Parathyroid adenoma (tissue), 2 donors: ENCODE measurements around the gene SHF.
"Not testable (repeated sequence)": the region's sequence is repeated elsewhere in the genome, so short reads cannot be mapped to it uniquely, and the experiment has no call there.

Source experiments
- H2AFZ ChIP-seq: fragments of 300-600 bp; sonication (generic); one replicate; pipeline ENCODE4 v1.7.0; 2017; ENCODE audit warnings: antibody characterized with exemption, mild to moderate bottlenecking
- H3K27ac ChIP-seq: fragments of 300-600 bp; sonication (generic); one replicate; pipeline ENCODE4 v1.7.0; 2017
- H3K27me3 ChIP-seq: fragments of 300-600 bp; sonication (generic); one replicate; pipeline ENCODE4 v1.7.0; 2017; ENCODE audit warnings: low read length; ENCODE audit not compliant: control insufficient read depth, insufficient read depth
- H3K36me3 ChIP-seq: fragments of 300-600 bp; sonication (generic); one replicate; pipeline ENCODE4 v1.7.0; 2017; ENCODE audit warnings: low read length; ENCODE audit not compliant: control insufficient read depth, insufficient read depth
- H3K4me1 ChIP-seq: fragments of 300-600 bp; sonication (generic); one replicate; pipeline ENCODE4 v1.7.0; 2017; ENCODE audit warnings: control low read depth
- H3K4me2 ChIP-seq: fragments of 300-600 bp; sonication (generic); one replicate; pipeline ENCODE4 v1.7.0; 2017; ENCODE audit warnings: low read length
- H3K4me3 ChIP-seq: fragments of 300-600 bp; sonication (generic); one replicate; pipeline ENCODE4 v1.7.0; 2017; ENCODE audit warnings: low read depth, low read length
- H3K79me2 ChIP-seq: fragments of 300-600 bp; sonication (generic); one replicate; pipeline ENCODE4 v1.7.0; 2017; ENCODE audit warnings: control low read depth
- H3K9ac ChIP-seq: fragments of 300-600 bp; sonication (generic); one replicate; pipeline ENCODE4 v1.7.0; 2017; ENCODE audit warnings: mild to moderate bottlenecking
- H3K9me3 ChIP-seq: fragments of 300-600 bp; sonication (generic); one replicate; pipeline ENCODE4 v1.7.0; 2017; ENCODE audit warnings: low read length; ENCODE audit not compliant: control insufficient read depth
- TF ChIP-seq, protein P1 (sequence below): fragments of 300-600 bp; sonication (generic); IDR thresholded peaks from one replicate; pipeline ENCODE4 v1.7.0; 2017; ENCODE audit warnings: antibody characterized with exemption, mild to moderate bottlenecking
- donor health status: primary hyperparathyroidism.

Gene SHF

DNA sequence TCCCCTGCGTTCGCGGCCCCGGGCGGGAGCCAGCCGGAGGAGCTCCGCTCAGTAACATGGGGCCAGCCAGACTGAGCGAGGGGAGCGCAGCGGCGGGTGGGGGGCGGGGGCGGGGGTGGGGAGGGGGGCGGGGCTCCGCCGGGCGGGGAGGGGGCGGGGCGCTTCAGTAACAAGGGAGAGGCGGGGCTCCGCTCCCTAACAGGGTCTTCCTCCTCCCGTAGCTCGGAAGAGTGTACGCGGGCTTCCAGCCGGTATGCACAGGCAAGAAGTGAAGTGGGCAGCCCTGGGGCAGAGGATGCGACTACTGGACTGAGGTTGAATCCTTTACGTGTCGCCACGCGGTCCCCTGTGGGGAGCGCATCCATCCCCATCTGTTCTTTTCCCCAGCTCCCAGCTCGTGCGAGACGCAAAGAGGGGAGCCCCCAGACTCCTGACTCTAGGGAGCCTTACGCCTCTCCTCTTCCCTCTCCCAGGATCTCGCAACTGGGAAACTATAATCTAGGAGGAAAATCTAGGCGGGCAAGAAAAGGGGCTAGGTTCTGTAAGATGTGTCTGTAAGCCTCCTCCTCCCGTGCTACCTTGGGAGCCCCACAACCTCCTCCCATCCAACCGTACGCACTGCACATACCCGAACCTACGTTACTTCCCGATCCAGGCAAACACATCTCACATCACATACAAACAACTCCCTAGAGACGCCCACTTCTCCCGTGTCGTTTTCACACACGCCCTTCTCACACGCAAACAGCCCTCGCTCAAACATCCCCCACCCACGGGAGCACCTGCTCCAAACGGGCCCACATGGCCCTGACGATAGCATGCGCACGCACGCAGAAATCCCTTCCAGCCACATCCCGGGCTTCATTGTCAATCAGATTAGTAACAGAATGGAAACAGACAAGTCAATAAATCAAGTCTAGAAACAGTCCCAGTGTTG is at the start of gene SHF:
TSS of gene SHF (minus strand) at position 73 of the 937 bp plus-strand sequence. CDS start at position 58, 15 bp downstream.
- H3K9ac ChIP-seq, result no peak within 1 kb of the TSS
- H3K27ac ChIP-seq, result no peak within 1 kb of the TSS
- H2AFZ ChIP-seq, result peak within 1 kb of the TSS; percentile 82
- H3K36me3 ChIP-seq, result no peaks in the 10 kb centered on the region
- no peaks in the 10 kb centered on the region for H3K79me2 ChIP-seq
- H3K9me3 ChIP-seq, result no peaks in the 10 kb centered on the region
- H3K27me3 ChIP-seq, result no peaks in the 10 kb centered on the region
- TF ChIP-seq, protein P1, sequence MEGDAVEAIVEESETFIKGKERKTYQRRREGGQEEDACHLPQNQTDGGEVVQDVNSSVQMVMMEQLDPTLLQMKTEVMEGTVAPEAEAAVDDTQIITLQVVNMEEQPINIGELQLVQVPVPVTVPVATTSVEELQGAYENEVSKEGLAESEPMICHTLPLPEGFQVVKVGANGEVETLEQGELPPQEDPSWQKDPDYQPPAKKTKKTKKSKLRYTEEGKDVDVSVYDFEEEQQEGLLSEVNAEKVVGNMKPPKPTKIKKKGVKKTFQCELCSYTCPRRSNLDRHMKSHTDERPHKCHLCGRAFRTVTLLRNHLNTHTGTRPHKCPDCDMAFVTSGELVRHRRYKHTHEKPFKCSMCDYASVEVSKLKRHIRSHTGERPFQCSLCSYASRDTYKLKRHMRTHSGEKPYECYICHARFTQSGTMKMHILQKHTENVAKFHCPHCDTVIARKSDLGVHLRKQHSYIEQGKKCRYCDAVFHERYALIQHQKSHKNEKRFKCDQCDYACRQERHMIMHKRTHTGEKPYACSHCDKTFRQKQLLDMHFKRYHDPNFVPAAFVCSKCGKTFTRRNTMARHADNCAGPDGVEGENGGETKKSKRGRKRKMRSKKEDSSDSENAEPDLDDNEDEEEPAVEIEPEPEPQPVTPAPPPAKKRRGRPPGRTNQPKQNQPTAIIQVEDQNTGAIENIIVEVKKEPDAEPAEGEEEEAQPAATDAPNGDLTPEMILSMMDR, result no peak
- H3K4me1 ChIP-seq, result peaks cover 2% of the 10 kb centered on the region
- peak within 1 kb of the TSS; percentile 42 for H3K4me3 ChIP-seq
- peak within 1 kb of the TSS; percentile 89 for H3K4me2 ChIP-seq

GRCh38 chr15:45236806-45237205 is 49.0 kb upstream of the SHF start:
- H3K79me2 ChIP-seq, H3K27me3 ChIP-seq, H3K4me1 ChIP-seq, H3K9me3 ChIP-seq, H3K36me3 ChIP-seq, H3K9ac ChIP-seq: not testable (repeated sequence)
- H3K4me2 ChIP-seq, result peak overlapping the region; percentile 25
- H3K27ac ChIP-seq, result peak overlapping the region; percentile 65
- peak overlapping the region; percentile 34 for H2AFZ ChIP-seq
- H3K4me3 ChIP-seq, result peak overlapping the region; percentile 9

- Histone ChIP-seq H3K9ac (no peak overlapping the region), H3K4me1 (no peaks in the 10 kb centered on the region), H3K4me2 (no peak overlapping the region), H2AFZ (no peak overlapping the region), H3K27me3 (no peaks in the 10 kb centered on the region), H3K36me3 (no peaks in the 10 kb centered on the region), H3K27ac (no peak overlapping the region), H3K4me3 (no peak overlapping the region), H3K79me2 (no peaks in the 10 kb centered on the region), H3K9me3 (no peaks in the 10 kb centered on the region)
- TF ChIP-seq, protein P1, result no peak
Observed at GRCh38 chr15:45234562-45235235, 46.9 kb upstream of the SHF start.

DNA sequence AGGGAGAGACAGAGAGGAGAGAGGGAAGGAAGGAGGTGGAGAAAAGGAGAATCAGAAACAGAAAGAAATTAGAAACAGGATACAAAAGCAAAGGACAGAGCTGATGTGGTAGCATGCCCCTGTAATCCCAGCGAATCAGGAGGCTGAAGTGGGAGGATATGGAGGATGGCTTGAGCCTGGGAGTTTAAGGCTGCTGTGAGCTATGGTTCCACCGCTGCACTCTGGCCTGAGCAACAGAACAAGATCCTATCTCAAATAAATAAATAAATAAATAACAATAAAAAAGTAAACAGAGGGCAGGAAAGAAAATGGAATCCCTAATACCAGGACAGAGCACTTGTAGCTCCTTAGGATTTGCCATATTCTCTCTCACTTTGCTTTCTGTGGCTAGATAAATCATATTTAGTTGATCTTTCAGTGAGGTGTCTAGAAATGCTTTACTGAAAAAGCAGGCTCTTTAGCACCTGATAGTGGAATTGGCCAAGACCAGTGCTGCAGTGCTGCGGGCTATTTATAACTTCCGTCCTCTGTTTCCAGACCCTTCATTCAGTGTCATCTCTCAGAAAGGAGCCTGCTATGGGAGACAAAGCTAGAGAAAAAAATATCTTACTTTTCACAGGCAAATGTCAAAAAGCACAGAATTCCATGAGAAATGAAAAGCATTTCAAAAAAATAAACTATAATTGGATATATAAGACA is 44.2 kb upstream of the SHF start:
- H3K4me2 ChIP-seq, result no peak overlapping the region
- no peaks in the 10 kb centered on the region for H3K79me2 ChIP-seq
- no peaks in the 10 kb centered on the region for H3K36me3 ChIP-seq
- H3K4me1 ChIP-seq, result no peaks in the 10 kb centered on the region
- no peak overlapping the region for H3K27ac ChIP-seq
- H3K4me3 ChIP-seq, result no peak overlapping the region
- TF ChIP-seq, protein P1, result no peak
- H3K9ac ChIP-seq, result no peak overlapping the region
- H3K9me3 ChIP-seq, result no peaks in the 10 kb centered on the region
- no peaks in the 10 kb centered on the region for H3K27me3 ChIP-seq
- peak overlapping the region; percentile 28 for H2AFZ ChIP-seq

GRCh38 chr15:45231132-45231531 is 43.4 kb upstream of the SHF start:
- Histone ChIP-seq H3K4me2 (no peak overlapping the region), H2AFZ (no peak overlapping the region), H3K4me3 (no peak overlapping the region), H3K27ac (no peak overlapping the region), H3K9me3 (no peaks in the 10 kb centered on the region), H3K79me2 (no peaks in the 10 kb centered on the region), H3K27me3 (no peaks in the 10 kb centered on the region), H3K4me1 (no peaks in the 10 kb centered on the region), H3K36me3 (no peaks in the 10 kb centered on the region), H3K9ac (no peak overlapping the region)
- TF ChIP-seq, protein P1, result no peak
